GM19099 (cell line): Measurements from ENCODE around the gene IL21R.

Source experiments
- POLR2A ChIP-seq: IDR thresholded peaks from 3 replicates; pipeline ENCODE4 v1.6.1; 2011; ENCODE audit warnings: low read depth; ENCODE audit not compliant: insufficient read length; ENCODE audit errors: extremely low read depth

The IL21R gene

GRCh38 chr16:27405546-27406451, 3.8 kb downstream of the IL21R start:
- peak; percentile 45 for TF ChIP-seq POLR2A

GRCh38 chr16:27406511-27407128, 4.6 kb downstream of the IL21R start:
- no peak for TF ChIP-seq POLR2A

DNA sequence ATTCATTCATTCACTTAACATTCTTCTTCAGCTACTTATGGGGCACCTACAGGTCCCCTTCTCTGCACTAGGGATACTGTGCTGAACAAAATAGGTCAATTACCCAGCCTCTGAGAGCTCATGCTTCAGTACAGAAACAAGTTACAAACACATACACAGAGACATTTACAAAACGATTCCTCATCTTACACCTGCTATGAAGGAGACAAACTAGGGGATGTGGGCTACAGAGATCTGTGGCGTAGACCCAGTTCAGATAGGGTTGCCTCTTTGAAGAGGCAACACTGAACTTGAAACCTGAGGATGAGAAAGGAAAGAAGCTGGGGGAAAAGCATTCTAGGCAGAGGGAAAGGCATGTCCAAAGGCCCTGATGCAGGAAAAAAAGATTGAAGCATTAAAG, 5.2 kb downstream of the IL21R start:
- no peak for TF ChIP-seq POLR2A

DNA sequence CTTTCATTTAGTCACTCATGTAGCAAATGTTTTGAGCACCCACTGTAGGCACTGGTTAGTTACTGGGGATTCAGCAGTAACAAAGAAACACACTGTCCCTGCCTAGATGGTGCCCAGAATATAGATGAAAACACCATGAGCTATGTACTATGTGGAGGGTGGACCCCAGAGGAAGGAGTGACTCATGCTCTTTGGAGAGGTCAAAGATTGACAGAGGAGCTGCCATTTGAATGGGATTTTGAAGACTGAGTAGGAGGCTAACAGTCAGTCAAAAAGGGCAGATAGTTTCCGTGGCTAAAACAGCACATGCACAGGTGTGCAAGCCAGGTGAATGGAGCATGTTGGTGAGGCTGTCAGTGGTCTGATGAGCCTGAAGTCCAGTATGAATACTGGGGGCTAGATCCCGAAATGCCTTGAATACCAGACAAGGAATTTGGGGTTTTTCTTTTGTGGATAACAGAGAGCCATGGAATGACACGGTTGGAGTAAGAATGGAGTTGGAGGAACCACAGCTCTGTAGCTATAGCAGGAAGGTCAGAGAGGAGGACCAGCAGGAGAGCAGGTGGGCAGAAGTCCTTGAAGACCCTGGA, 6.1 kb downstream of the IL21R start:
- peak; percentile 44 for TF ChIP-seq POLR2A

- no peak for TF ChIP-seq POLR2A
Measured at GRCh38 chr16:27408602-27409031, 6.6 kb downstream of the IL21R start.

GRCh38 chr16:27410761-27411160, 8.8 kb downstream of the IL21R start:
- no peak for TF ChIP-seq POLR2A

GRCh38 chr16:27413956-27414355, 12.0 kb downstream of the IL21R start:
- TF ChIP-seq POLR2A = no peak

GRCh38 chr16:27414788-27415431, 12.9 kb downstream of the IL21R start:
- TF ChIP-seq POLR2A = no peak

DNA sequence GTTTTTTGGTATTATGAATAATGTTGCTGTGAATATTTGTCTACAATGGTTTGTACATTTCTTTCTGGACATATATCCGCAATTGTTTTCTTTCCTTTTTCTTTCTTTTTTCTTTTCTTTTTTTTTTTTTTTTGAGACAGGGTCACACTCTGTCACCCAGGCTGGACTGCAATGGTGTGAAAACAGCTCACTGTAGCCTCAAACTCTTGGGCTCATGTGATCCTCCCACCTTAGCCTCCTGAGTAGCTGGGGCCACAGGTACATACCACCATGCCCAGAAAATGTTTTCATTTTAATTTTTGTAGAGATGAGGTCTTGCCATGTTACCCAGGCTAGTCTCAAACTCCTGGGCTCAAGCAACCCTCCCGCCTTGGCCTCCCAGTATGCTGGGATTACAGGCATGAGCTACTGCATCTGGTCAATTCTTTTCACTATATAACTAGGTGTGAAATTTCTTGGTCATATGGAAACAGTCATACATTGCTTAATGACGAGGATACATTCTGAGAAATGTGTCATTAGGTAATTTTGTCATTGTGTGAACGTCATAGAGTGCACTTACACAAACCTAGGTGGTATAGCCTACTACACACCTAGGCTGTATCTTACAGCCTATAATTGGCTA, 15.2 kb downstream of the IL21R start:
- TF ChIP-seq POLR2A = no peak

- no peak for TF ChIP-seq POLR2A
Measured at GRCh38 chr16:27421961-27422740, 20.2 kb downstream of the IL21R start.

DNA sequence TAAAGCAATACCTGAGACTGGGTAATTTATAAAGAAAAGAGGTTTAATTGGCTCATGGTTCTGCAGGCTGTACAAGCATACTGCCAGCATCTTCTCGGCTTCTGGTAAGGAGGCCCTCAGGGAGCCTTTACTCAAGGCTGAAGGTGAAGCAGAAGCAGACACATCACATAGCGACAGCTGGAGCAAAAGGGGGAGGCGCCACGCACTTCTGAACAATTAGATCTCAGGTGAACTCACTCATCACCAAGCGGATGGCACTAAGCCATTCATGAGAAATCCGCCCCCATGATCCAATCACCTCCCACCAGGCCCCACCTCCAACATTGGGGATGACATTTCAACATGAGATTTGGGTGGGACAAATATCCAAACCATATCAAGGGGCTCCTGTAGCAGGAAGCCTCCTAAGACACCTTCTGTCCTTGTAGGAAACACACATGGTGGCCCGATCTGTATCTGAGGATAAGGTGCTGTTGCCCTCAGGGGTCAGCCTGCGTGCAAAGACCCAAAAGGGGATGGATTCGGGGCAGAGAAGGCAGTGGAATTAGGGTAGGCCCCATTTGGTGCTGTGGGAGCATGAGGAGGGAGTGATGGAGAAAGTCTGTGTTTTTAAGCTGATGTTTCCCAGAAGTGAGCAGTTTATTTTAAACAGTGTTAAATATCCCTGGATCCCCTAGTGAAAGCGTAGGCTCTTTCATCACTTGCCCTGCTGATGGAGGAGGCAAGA, 23.0 kb downstream of the IL21R start:
- no peak for TF ChIP-seq POLR2A

GRCh38 chr16:27425961-27426360, 24.0 kb downstream of the IL21R start:
- no peak for TF ChIP-seq POLR2A

DNA sequence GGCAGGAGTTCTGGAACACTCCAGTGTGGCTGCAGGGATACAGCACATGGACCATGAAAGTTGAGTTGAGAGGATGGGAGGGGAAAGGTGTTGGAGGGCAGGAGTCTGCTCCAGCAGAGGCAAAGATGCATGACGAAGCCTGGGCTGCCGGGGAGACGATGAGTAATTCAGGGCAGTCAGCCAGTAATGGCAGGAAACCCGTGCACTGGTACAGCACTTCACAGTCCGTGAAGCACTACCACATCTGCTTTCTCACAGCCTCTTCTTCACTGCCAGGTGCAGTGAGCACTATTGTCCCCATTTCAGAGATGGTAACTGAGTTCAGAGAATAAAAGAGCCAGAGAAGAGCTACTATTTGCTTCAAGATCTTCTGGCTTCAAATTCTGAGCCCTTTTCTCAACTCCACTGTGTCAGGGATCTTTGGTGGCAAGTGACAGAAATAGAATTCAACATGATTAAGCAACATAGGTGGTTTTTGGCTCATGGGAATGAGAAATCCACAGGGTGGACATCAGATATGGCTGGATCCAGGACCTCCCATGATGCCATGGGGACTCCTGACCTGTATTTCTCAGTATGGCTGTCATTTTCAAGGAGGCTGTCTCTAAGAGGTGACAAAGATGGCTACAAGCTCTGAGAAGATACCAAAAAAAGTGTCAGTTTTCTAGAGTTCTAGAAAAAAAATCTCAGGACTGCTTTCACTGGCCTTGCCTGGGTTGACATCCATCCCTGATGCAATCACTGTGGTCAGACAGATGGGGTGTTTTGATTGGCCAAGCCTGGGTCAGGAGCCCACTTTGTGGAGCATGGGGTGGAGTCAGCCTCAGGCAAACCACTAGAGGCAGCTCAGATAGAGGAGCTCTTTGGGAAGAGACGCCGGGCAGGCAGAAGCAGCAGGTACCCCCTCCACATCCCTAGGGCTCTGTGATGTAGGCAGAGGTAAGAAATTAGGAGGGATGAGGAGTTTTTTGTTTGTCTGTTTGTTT, 24.7 kb downstream of the IL21R start:
- peak; percentile 74 for TF ChIP-seq POLR2A

GRCh38 chr16:27427538-27427937, 25.6 kb downstream of the IL21R start:
- no peak for TF ChIP-seq POLR2A
